Gastroesophageal sphincter (tissue), 3 donors: ENCODE results near the gene UBE3D.

Experiments
- CTCF ChIP-seq, 4 experiments: fragments of 200-600 bp in 2 of 4; fragments of 450-650 bp in 2 of 4; sonication (generic) in 1 of 4; IDR thresholded peaks; one replicate each; pipeline ENCODE4 v1.5.1; 2017 to 2019; ENCODE audit warnings: antibody characterized with exemption in 4 of 4, mild to moderate bottlenecking in 2 of 4, moderate library complexity in 2 of 4
- EP300 ChIP-seq: sonication (generic); formaldehyde crosslinking; IDR thresholded peaks from one replicate; pipeline ENCODE4 v1.6.1; 2017; ENCODE audit warnings: antibody characterized with exemption, mild to moderate bottlenecking
- POLR2A ChIP-seq, 2 donors: fragments of 450-650 bp; IDR thresholded peaks; one replicate each; pipeline ENCODE4 v1.6.1; 2017; ENCODE audit warnings: antibody characterized with exemption in 2 of 2, mild to moderate bottlenecking in 2 of 2, moderate library complexity in 1 of 2
- POLR2AphosphoS5 ChIP-seq: sonication (generic); formaldehyde crosslinking; IDR thresholded peaks from one replicate; pipeline ENCODE4 v1.6.1; 2017; ENCODE audit warnings: antibody characterized with exemption

- TF ChIP-seq CTCF (IDR thresholded peaks at IDR 0.05) (no peak), POLR2A (IDR thresholded peaks at IDR 0.05) (no peak), EP300 (no peak), POLR2AphosphoS5 (no peak)
Measured at GRCh38 chr6:82995066-82995465, 70.6 kb downstream of the UBE3D start.
